GM12878 (cell line): ENCODE data around the gene S1PR4. TPM values are rescaled to one million over a fixed set of nuclear protein-coding genes. Genes with fewer than 3 reads are reported as not detected.

Experiments used
- ASH2L ChIP-seq: fragments of 300-600, 200-600 bp; sonication (generic); IDR thresholded peaks from 2 replicates; pipeline ENCODE4 v1.6.1; 2017; ENCODE audit warnings: low read depth, mild to moderate bottlenecking, borderline replicate concordance
- ATF3 ChIP-seq: IDR thresholded peaks from 2 replicates; pipeline ENCODE4 v1.6.1; 2011; ENCODE audit warnings: low read depth, mild to moderate bottlenecking, low read length, moderate library complexity, borderline replicate concordance; ENCODE audit errors: extremely low read depth
- BCLAF1 ChIP-seq: fragments of 450-650 bp; IDR thresholded peaks from 2 replicates; pipeline ENCODE4 v1.6.1; 2017; ENCODE audit warnings: antibody characterized with exemption, mild to moderate bottlenecking, moderate library complexity
- CEBPB ChIP-seq, 2 experiments: fragments of 150-350 bp in 1 of 2; IDR thresholded peaks; 2 replicates each; pipeline ENCODE4 v1.6.1; 2012 to 2014; ENCODE audit warnings: low read depth in 2 of 2, low read length in 2 of 2, borderline replicate concordance in 1 of 2, inconsistent platforms in 1 of 2
- CHD2 ChIP-seq: IDR thresholded peaks from 2 replicates; pipeline ENCODE4 v1.6.1; 2011; ENCODE audit warnings: low read depth, low read length, improper control_type of control experiment, borderline replicate concordance
- FOS ChIP-seq: IDR thresholded peaks from 3 replicates; pipeline ENCODE4 v1.6.1; 2011; ENCODE audit warnings: borderline replicate concordance; ENCODE audit not compliant: insufficient read length; ENCODE audit errors: extremely low read depth
- KAT2A ChIP-seq: conservative IDR thresholded peaks from 2 replicates; pipeline ENCODE4 v1.6.1; 2011; ENCODE audit warnings: low read depth, low read length; ENCODE audit not compliant: control insufficient read depth
- NFYA ChIP-seq: IDR thresholded peaks from 2 replicates; pipeline ENCODE4 v1.6.1; 2011; ENCODE audit warnings: low read depth, mild to moderate bottlenecking, low read length, improper control_type of control experiment, borderline replicate concordance
- NRF1 ChIP-seq: conservative IDR thresholded peaks from 2 replicates; pipeline ENCODE4 v1.6.1; 2011; ENCODE audit warnings: mild to moderate bottlenecking, low read depth, low read length, improper control_type of control experiment
- PAX8 ChIP-seq: fragments of 450-650 bp; IDR thresholded peaks from 2 replicates; pipeline ENCODE4 v1.6.1; 2017; ENCODE audit warnings: mild to moderate bottlenecking, moderate library complexity
- RAD21 ChIP-seq: IDR thresholded peaks from 2 replicates; pipeline ENCODE4 v1.6.1; 2011; ENCODE audit warnings: mild to moderate bottlenecking, low read depth, low read length, moderate library complexity; ENCODE audit not compliant: insufficient read depth
- RAD51 ChIP-seq: fragments of 450-650 bp; IDR thresholded peaks from 2 replicates; pipeline ENCODE4 v1.6.1; 2016; ENCODE audit warnings: moderate library complexity, mild to moderate bottlenecking, inconsistent platforms
- RFX5 ChIP-seq: IDR thresholded peaks from 2 replicates; pipeline ENCODE4 v1.6.1; 2011; ENCODE audit warnings: low read depth, low read length, improper control_type of control experiment
- RUNX3 ChIP-seq: IDR thresholded peaks from 2 replicates; pipeline ENCODE4 v1.6.1; 2012; ENCODE audit warnings: low read length, inconsistent platforms
- TBL1XR1 ChIP-seq: IDR thresholded peaks from 2 replicates; pipeline ENCODE4 v1.6.1; 2012; ENCODE audit warnings: low read depth, low read length, improper control_type of control experiment
- ZSCAN29 ChIP-seq: fragments of 450-650 bp; IDR thresholded peaks from 2 replicates; pipeline ENCODE4 v1.6.1; 2017; ENCODE audit warnings: mild to moderate bottlenecking, moderate library complexity
- ZZZ3 ChIP-seq: IDR thresholded peaks from 2 replicates; pipeline ENCODE4 v1.6.1; 2011; ENCODE audit warnings: low read depth; ENCODE audit not compliant: control insufficient read depth, insufficient read length
- polyA plus RNA-seq, 11 experiments: library from polyadenylated mRNA; depleted of rRNA in 4 of 11; unstranded in 6 of 11; stranded (reverse) in 5 of 11; fragments of >200 nt; fragmentation: Nextera tagmentation in 4 of 11; fragmentation: Illumina TruSeq in 1 of 11; extraction: Ambion mirVana in 4 of 11; extraction: Trizol in 1 of 11; gene quantifications; 1 replicate in 1 of 11; 2 replicates in 10 of 11; pipeline versions ENCODE4 v1.2.1 to v1.2.3, GENCODE V29; 2011 to 2016; ENCODE audit warnings: inconsistent platforms in 2 of 11, missing spikeins in 2 of 11, low read depth in 1 of 11
- total RNA-seq, 4 experiments: library from RNA; depleted of rRNA in 3 of 4; stranded (reverse); fragments of >200 nt in 3 of 4; fragmentation: Illumina TruSeq in 1 of 4; extraction: Trizol in 1 of 4; gene quantifications; 2 replicates each; pipeline versions ENCODE4 v1.2.1 to v1.2.3, GENCODE V29; 2013 to 2021
- TF ChIP-seq, protein P1 (sequence below): fragments of 450-650 bp; IDR thresholded peaks from 2 replicates; pipeline ENCODE4 v1.6.1; 2014; ENCODE audit warnings: mild to moderate bottlenecking
- TF ChIP-seq, protein P2 (sequence below): IDR thresholded peaks from 2 replicates; pipeline ENCODE4 v1.6.1; 2012; ENCODE audit warnings: mild to moderate bottlenecking, low read depth, low read length

Gene S1PR4
- total and polyA plus RNA-seq, 10 of the 15 experiments (the other 5 are each of a cell fraction or from before 2014, with no cell fraction given) = 0.19 to 57.7 (median 32.4) TPM; not detected in 1

DNA sequence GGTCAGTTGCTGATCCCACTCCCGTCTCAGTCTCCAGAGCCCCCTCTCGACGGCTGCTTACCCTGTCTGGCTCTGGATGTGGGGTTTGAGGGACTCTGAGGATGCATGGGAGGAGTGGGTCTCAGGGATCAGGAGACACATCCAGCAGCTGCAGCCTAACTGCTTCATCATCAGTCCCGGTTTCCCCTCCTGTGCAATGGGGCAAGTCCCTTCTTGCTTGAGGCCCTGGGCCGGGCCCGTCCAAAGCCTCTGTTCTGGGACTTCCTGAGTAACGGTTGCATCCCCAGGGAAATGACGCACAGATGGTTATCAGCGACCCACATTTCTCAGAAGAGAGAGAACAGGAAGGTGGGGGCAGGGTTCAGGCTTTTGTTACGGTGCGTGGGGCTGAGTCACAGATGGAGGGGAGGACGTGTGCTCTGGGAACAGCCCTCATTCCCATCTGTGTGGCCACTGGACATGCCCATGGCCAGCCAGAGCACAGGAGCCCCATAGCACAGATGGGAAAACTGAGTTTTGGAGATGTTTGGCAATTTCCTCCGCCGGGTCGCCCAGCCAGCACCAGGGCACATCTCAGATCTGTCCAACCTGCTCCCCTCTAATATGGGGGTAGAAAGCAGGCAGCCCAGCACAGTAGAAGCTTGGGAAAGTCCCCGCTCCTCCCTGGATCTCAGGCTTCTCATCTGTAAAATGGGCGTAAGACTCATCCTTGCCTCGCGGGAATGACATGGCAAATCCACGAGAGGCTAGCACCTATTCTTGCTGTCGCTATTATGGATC is 23.4 kb upstream of the S1PR4 start (continued):
- TF ChIP-seq BCLAF1 (no peak), ASH2L (no peak), TBL1XR1 (no peak), FOS (no peak), KAT2A (no peak), RFX5 (no peak), RAD21 (no peak; the same call in 1 of the 2 replicates), RUNX3 (peak; percentile 83), NFYA (no peak), NRF1 (no peak), CEBPB (IDR thresholded peaks at IDR 0.05; ENCODE audit: borderline replicate concordance in 1 of 2, low read depth in 2 of 2, low read length in 2 of 2) (no peak), CHD2 (peak; percentile 78; the same call in 1 of the 2 replicates), RAD51 (no peak), ZSCAN29 (no peak), ZZZ3 (no peak), ATF3 (no peak), PAX8 (no peak)
- TF ChIP-seq, protein P1, sequence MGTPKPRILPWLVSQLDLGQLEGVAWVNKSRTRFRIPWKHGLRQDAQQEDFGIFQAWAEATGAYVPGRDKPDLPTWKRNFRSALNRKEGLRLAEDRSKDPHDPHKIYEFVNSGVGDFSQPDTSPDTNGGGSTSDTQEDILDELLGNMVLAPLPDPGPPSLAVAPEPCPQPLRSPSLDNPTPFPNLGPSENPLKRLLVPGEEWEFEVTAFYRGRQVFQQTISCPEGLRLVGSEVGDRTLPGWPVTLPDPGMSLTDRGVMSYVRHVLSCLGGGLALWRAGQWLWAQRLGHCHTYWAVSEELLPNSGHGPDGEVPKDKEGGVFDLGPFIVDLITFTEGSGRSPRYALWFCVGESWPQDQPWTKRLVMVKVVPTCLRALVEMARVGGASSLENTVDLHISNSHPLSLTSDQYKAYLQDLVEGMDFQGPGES = no peak
- TF ChIP-seq, protein P2, sequence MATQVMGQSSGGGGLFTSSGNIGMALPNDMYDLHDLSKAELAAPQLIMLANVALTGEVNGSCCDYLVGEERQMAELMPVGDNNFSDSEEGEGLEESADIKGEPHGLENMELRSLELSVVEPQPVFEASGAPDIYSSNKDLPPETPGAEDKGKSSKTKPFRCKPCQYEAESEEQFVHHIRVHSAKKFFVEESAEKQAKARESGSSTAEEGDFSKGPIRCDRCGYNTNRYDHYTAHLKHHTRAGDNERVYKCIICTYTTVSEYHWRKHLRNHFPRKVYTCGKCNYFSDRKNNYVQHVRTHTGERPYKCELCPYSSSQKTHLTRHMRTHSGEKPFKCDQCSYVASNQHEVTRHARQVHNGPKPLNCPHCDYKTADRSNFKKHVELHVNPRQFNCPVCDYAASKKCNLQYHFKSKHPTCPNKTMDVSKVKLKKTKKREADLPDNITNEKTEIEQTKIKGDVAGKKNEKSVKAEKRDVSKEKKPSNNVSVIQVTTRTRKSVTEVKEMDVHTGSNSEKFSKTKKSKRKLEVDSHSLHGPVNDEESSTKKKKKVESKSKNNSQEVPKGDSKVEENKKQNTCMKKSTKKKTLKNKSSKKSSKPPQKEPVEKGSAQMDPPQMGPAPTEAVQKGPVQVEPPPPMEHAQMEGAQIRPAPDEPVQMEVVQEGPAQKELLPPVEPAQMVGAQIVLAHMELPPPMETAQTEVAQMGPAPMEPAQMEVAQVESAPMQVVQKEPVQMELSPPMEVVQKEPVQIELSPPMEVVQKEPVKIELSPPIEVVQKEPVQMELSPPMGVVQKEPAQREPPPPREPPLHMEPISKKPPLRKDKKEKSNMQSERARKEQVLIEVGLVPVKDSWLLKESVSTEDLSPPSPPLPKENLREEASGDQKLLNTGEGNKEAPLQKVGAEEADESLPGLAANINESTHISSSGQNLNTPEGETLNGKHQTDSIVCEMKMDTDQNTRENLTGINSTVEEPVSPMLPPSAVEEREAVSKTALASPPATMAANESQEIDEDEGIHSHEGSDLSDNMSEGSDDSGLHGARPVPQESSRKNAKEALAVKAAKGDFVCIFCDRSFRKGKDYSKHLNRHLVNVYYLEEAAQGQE = no peak
